Measurements from ENCODE around the gene UBE2E1. TPM values are rescaled to one million over a fixed set of nuclear protein-coding genes. Genes with fewer than 3 reads are reported as not detected.
A peak's percentile ranks its signal among the peaks of the same experiment; 100 is the strongest.
"Not testable (repeated sequence)": the region's sequence is repeated elsewhere in the genome, so short reads cannot be mapped to it uniquely, and the experiment has no call there.

Gene UBE2E1
- total RNA-seq, 1 experiment from 2014 or later, result 74.3 TPM

- intact Hi-C loops (cut with micrococcal nuclease; ENCODE audit: unreplicated experiment), result no loop called here
- H3K36me3 Mint-ChIP-seq (ENCODE audit: insufficient read depth, unreplicated experiment), result no peaks in the 10 kb centered on the region
- no peak for TF ChIP-seq CTCF (IDR thresholded peaks at IDR 0.05; ENCODE audit: unreplicated experiment)
- BruUV-seq (replicated peaks), result no TSS peak
- no peaks in the 10 kb centered on the region for H3K27me3 Mint-ChIP-seq (ENCODE audit: unreplicated experiment)
- no peak for DNase-seq
- no peaks in the 10 kb centered on the region for H3K9me3 Mint-ChIP-seq (ENCODE audit: low read depth, unreplicated experiment)
- H3K4me1 Mint-ChIP-seq (ENCODE audit: low read depth, unreplicated experiment), result no peaks in the 10 kb centered on the region
- H3K4me3 Mint-ChIP-seq (ENCODE audit: low read depth, unreplicated experiment), result no peak overlapping the region
- CTCF ChIA-PET, result no interaction called here
- no peak overlapping the region for H3K27ac Mint-ChIP-seq (ENCODE audit: unreplicated experiment)
These were observed 31.9 kb downstream of the UBE2E1 start for GRCh38 chr3:23837691-23838090.

- DNase-seq, result no peak
- no TSS peak for BruUV-seq (replicated peaks)
- no peak for TF ChIP-seq CTCF (IDR thresholded peaks at IDR 0.05; ENCODE audit: unreplicated experiment)
- Mint-ChIP-seq H3K27ac (ENCODE audit: unreplicated experiment) (no peak overlapping the region), H3K36me3 (ENCODE audit: insufficient read depth, unreplicated experiment) (no peaks in the 10 kb centered on the region), H3K4me1 (ENCODE audit: low read depth, unreplicated experiment) (no peaks in the 10 kb centered on the region), H3K4me3 (ENCODE audit: low read depth, unreplicated experiment) (no peak overlapping the region), H3K27me3 (ENCODE audit: unreplicated experiment) (no peaks in the 10 kb centered on the region), H3K9me3 (ENCODE audit: low read depth, unreplicated experiment) (no peaks in the 10 kb centered on the region)
- CTCF ChIA-PET, result no interaction called here
- intact Hi-C loops (cut with micrococcal nuclease; ENCODE audit: unreplicated experiment), result no loop called here
These were observed 34.8 kb downstream of the UBE2E1 start for GRCh38 chr3:23840521-23840920.

GRCh38 chr3:23843869-23844268 is 38.1 kb downstream of the UBE2E1 start:
- DNase-seq, result no peak
- Mint-ChIP-seq H3K4me3 (ENCODE audit: low read depth, unreplicated experiment) (no peak overlapping the region), H3K27ac (ENCODE audit: unreplicated experiment) (peak overlapping the region; percentile 4), H3K9me3 (ENCODE audit: low read depth, unreplicated experiment) (no peaks in the 10 kb centered on the region), H3K4me1 (ENCODE audit: low read depth, unreplicated experiment) (no peaks in the 10 kb centered on the region), H3K36me3 (ENCODE audit: insufficient read depth, unreplicated experiment) (no peaks in the 10 kb centered on the region), H3K27me3 (ENCODE audit: unreplicated experiment) (no peaks in the 10 kb centered on the region)
- intact Hi-C loops (cut with micrococcal nuclease; ENCODE audit: unreplicated experiment), result no loop called here
- CTCF ChIA-PET, result no interaction called here
- TF ChIP-seq CTCF (IDR thresholded peaks at IDR 0.05; ENCODE audit: unreplicated experiment), result no peak
- no TSS peak for BruUV-seq (replicated peaks)

GRCh38 chr3:23845326-23846216 is 39.8 kb downstream of the UBE2E1 start:
- DNase-seq, result no peak
- no peak overlapping the region for H3K4me3 Mint-ChIP-seq (ENCODE audit: low read depth, unreplicated experiment)
- H3K9me3 Mint-ChIP-seq (ENCODE audit: low read depth, unreplicated experiment), result no peaks in the 10 kb centered on the region
- CTCF ChIA-PET, result no interaction called here
- H3K4me1 Mint-ChIP-seq (ENCODE audit: low read depth, unreplicated experiment), result no peaks in the 10 kb centered on the region
- no peaks in the 10 kb centered on the region for H3K27me3 Mint-ChIP-seq (ENCODE audit: unreplicated experiment)
- TF ChIP-seq CTCF (IDR thresholded peaks at IDR 0.05; ENCODE audit: unreplicated experiment), result no peak
- no TSS peak for BruUV-seq (replicated peaks)
- H3K36me3 Mint-ChIP-seq (ENCODE audit: insufficient read depth, unreplicated experiment), result no peaks in the 10 kb centered on the region
- intact Hi-C loops (cut with micrococcal nuclease; ENCODE audit: unreplicated experiment), result no loop called here
- no peak overlapping the region for H3K27ac Mint-ChIP-seq (ENCODE audit: unreplicated experiment)

- CTCF ChIA-PET; intact Hi-C loops (cut with micrococcal nuclease; ENCODE audit: unreplicated experiment); H3K27ac Mint-ChIP-seq (ENCODE audit: unreplicated experiment); H3K4me1 Mint-ChIP-seq (ENCODE audit: low read depth, unreplicated experiment); H3K9me3 Mint-ChIP-seq (ENCODE audit: low read depth, unreplicated experiment); H3K36me3 Mint-ChIP-seq (ENCODE audit: insufficient read depth, unreplicated experiment); BruUV-seq (replicated peaks); H3K4me3 Mint-ChIP-seq (ENCODE audit: low read depth, unreplicated experiment); H3K27me3 Mint-ChIP-seq (ENCODE audit: unreplicated experiment); DNase-seq: not testable (repeated sequence)
These were observed 43.7 kb downstream of the UBE2E1 start for GRCh38 chr3:23849462-23849861.

Data from Calu3 (cell line).